Measurements from ENCODE around the gene ANO6.
"Not testable (repeated sequence)": the region's sequence is repeated elsewhere in the genome, so short reads cannot be mapped to it uniquely, and the experiment has no call there.

ANO6 gene

GRCh38 chr12:45212064-45212463, 3.8 kb upstream of the ANO6 start:
- DNase-seq: no peak

GRCh38 chr12:45213107-45213506, 2.8 kb upstream of the ANO6 start:
- no peak for DNase-seq

DNA sequence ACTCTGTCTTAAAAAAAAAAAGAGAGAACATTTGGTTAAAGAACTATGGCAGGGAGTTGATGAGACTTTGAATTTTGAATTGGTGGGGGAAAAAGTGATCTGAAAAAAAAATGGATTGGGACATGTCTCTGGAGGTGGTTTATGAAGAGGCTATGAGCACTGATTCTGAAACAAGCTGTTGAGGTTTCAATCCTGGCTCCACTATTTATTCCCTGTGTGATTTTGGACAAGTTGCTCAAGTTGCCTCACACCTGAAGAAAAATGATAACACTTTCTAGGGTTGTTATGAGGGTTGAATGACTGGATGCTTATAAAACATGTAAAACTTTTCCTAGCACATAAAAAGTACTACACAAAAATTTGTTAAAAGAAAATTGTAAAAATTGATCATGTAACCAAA, 1.8 kb upstream of the ANO6 start:
- no peak for DNase-seq

- DNase-seq: no peak
Measured at GRCh38 chr12:45214749-45215418, 1.0 kb upstream of the ANO6 start.

DNA sequence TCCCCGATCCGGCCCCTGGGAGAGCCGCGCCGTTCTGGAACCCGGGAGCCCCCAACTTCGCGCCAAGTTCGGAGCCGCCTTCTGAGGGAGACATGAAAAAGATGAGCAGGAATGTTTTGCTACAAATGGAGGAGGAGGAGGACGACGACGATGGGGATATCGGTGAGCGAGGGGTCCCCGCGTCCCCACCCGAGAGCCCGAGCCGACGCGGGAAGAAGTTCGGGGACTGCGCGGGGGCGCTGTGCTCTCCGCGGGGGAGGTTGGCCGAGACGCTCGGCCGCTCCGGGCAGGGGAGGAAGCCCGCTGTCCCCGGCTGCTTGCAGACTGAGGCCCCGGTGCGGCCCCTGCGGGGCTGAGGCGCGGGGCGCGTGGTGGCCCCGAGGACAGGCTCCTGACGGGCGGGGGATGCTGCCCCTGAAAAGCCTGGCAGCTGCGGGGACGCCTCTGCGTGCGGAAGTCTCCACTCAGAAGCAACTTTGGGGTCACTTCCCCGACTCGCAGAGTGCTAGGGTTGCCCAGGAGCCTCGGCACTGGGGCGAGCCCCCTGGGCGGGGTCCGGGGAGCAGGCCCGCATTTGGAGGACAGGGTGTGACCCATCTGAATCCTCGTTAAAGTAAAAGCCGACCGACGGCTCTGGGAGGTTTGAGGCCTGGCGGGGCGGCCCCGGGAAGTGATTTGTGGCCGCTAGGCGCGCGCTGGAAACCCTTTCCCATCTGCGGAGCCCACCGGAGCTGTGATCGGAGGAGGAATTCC, 511 bp downstream of the ANO6 start:
- DNase-seq: peak; percentile 35

DNA sequence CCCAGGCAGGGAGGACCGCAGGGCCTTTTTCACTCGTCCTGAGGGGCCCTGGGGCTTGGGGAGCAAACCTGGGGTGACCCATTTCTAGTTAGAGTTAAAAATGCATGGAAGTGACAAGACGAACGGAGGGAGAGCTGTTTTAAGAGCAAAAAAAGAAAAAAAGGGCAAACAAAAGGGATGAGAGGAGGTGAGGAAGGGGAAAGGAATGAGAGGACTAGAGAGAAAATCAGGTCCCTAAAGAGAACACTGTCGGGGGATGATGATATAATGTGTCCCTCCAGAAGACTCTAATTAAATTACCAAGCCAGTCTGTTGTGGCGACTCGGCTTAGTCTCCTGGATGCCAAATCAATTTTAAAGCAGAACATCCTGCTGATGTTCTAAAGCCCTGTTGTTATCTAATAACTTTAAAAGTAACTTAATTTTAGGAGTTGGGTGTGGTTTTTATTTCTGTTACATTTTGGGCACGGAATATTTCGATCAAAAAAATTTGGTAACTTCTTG, 1.1 kb downstream of the ANO6 start:
- no peak for DNase-seq

GRCh38 chr12:45217846-45218245, 2.0 kb downstream of the ANO6 start:
- DNase-seq: no peak

GRCh38 chr12:45219621-45220020, 3.7 kb downstream of the ANO6 start:
- DNase-seq: no peak

DNA sequence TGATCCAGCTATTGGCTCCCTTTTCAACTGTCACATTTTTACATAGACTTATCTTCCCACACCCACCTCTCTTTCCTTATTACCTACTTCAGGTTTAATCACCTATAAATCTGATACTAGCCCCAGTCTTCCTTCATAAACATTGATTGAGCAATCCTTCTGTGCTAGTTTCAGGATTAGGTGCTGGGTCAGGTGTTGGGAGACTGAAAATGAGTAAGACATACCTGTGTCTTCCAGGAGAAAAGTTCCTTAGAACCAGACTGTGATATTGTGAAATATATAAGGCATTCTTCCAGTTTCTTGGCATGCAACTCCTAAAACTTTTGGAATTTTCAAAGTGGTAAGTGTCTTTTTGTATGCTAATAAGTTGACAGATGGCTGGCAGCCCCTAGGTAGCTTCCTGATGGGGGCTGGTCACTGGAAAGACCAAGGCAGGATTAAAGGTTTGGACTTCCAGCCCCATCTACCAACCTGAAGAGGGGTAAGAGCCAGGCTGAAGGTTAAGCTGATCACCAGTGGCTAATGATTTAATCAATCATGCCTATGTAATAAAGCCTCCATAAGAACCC, 4.6 kb downstream of the ANO6 start:
- DNase-seq: peak; percentile 54

DNA sequence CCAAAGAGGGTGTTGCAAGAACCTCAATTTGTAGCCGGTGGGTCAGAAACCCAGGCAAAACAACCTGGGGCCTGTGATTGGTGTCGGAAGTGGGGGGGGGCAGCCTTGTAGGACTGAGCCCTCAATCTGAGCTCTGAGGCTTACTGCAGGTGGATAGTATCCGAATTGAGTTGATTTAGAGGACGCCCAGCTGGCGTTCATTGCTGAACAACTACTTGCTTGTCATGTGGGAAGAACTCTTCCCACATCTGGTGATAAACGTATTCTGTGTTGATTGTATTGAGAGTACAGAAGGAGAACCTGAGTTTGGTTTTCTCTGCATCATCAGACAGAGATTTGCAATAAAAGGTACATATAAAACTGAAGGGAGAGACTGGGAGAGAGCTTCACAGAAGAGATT, 5.1 kb downstream of the ANO6 start:
- DNase-seq: no peak

- DNase-seq: no peak
Measured at GRCh38 chr12:45223868-45224267, 8.0 kb downstream of the ANO6 start.

- no peak for DNase-seq
Measured at GRCh38 chr12:45224311-45224710, 8.4 kb downstream of the ANO6 start.

DNA sequence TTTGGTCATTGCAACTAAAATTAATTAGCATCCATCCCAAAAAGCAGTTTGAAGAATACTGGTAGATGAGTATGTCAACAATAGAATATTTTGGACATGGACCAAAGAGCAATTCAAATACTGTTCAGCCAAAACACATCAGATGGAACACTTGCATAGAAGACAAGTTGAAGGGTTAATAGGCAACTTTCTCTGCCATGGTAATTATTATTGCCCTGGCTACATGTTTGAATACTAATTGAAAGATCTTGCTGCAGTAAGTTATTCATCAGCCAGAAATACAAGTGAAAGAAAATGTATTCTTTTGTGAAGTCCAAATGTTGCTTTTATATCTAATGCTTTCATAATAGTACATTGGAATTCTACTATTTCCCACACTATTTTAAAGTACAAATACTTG, 10.1 kb downstream of the ANO6 start:
- no peak for DNase-seq

DNA sequence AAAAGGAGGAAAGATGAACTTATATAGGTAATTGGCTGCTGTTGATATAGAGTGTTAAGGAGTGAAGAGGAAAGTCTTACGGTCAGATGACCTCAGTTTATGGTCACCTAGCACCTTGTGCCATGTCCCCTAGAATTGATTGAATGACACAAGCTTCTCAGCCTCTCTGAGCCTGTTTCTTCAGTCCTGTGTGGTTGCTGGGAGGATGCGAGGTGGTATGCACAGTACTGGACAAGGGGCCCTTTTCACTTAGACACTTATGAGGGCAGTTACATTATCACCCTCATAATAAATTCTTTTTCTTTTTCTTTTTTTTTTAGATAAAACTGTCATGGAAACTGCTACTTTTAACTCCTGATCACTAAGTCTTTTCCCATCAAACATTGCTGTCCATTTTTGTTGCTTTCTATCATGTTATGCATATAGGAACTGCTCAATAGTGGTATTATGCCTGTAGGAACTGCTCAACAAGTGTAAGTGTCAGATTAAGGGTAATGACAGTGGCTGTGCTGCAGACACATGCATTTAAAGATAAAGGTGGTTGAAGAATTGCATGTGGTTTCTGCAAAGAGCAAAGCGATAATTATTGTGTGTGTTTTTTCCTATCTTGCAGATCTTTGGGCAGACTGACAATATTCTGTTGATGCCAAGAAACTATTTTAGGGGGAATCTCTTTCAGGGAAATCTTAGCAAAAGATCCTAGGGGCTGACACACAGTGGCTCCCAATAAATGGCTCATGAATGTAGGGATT, 11.6 kb downstream of the ANO6 start:
- DNase-seq: no peak

DNA sequence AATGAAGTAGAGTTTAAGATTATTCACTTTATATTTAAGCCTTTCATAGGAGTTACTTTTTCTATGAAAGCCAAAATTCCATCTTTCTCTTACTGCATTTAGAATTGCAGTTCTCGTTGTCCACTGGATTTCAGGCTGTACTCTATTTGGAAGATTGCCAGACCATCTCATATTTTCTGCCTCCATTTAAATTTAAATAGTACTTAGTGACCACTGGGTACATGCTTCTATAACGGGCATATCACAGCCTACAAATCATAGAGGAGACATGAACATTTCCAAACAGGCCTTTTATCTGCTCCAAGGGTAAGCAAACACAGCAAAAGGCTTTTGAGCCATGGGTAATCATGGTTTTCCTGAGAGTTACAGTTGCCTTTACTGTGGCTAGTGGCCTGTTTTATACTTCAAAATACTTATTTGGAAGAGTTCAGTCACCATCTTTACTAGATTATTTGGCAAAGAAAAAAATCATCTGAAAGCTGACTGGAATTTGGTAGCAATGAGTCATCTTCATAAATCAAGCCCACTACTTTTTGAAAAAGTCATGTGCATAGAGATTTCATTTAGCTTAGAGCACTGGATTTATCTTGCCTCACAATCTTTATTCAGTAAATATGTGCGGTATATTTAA, 15.7 kb downstream of the ANO6 start:
- peak; percentile 78 for DNase-seq

DNA sequence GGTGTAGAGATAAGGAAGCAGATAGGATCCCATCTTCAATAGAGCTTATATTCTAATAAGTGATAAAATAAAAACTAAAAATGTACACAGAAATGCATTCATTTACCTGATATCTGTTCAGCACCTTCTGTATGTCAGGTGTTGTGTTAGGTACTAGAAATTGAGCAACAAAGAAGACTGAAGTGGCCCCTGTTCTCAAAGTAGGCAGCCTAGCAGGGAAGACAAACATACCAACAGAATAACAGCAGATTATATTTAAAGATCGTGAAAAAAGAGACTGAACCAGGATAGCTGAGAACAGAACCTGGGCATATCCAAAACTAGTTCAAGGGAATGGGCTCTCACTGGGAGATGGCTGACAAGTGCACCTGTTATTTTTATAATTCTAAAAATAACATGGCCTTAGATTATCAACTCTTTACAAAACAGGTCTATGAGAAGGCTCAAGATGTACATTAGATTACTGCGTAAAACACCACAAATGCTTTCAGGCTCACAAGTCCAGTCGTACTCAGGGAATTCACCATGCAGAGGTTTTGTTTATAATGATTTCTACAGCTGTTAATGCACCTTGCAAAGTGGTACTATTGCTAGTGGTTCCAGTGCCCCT, 16.4 kb downstream of the ANO6 start:
- no peak for DNase-seq

GRCh38 chr12:45232756-45233372, 17.0 kb downstream of the ANO6 start:
- peak; percentile 100 for DNase-seq

- DNase-seq: peak; percentile 99
Measured at GRCh38 chr12:45234139-45234865, 18.4 kb downstream of the ANO6 start.

- DNase-seq: peak; percentile 98
Measured at GRCh38 chr12:45235087-45236025, 19.5 kb downstream of the ANO6 start.

- DNase-seq: not testable (repeated sequence)
Measured at GRCh38 chr12:45236383-45236782, 20.5 kb downstream of the ANO6 start.
